Activated CD4-positive, alpha-beta T cell treated with anti-CD3 and anti-CD28 coated beads for 36 hours (primary cell): Measurements from ENCODE around the gene HAND2. TPM values are rescaled to one million over a fixed set of nuclear protein-coding genes. Genes with fewer than 3 reads are reported as not detected.

Experiments used
- ATAC-seq: fragments of 200-7000 bp; cut with Tn5 transposase; one replicate; pipeline ENCODE4 v1.10.0; 2021; ENCODE audit warnings: mild to moderate bottlenecking, moderate library complexity
- CTCF ChIA-PET: fragments of 350-600 bp; sonication (Branson Sonifier 250); formaldehyde crosslinking; loops from one replicate; lab custom pipeline; 2021; ENCODE audit warnings: antibody characterized with exemption; lab: Charles Lee
- POLR2A ChIA-PET: fragments of 350-600 bp; sonication (Branson Sonifier 250); formaldehyde crosslinking; loops from one replicate; lab custom pipeline; 2021; ENCODE audit warnings: antibody characterized with exemption, inconsistent platforms; lab: Charles Lee
- DNase-seq: peaks from one replicate; pipeline ENCODE4 v3.0.0-alpha.2; 2020
- H3K27ac Mint-ChIP-seq: one replicate; pipeline ENCODE4 v1.8.0; 2021; ENCODE audit warnings: mixed read lengths
- H3K27me3 Mint-ChIP-seq: one replicate; pipeline ENCODE4 v1.8.0; 2021; ENCODE audit warnings: mixed read lengths
- H3K36me3 Mint-ChIP-seq: one replicate; pipeline ENCODE4 v1.8.0; 2021; ENCODE audit warnings: low read depth, mixed read lengths
- H3K4me1 Mint-ChIP-seq: one replicate; pipeline ENCODE4 v1.8.0; 2021; ENCODE audit warnings: mixed read lengths
- H3K4me3 Mint-ChIP-seq: one replicate; pipeline ENCODE4 v1.8.0; 2021; ENCODE audit warnings: mild to moderate bottlenecking, moderate library complexity, mixed read lengths
- H3K9me3 Mint-ChIP-seq: one replicate; pipeline ENCODE4 v1.8.0; 2021; ENCODE audit warnings: low read depth, mixed read lengths
- intact Hi-C, 2 experiments: fragments of 100-400 bp; cut with DNase I in 1 of 2; cut with micrococcal nuclease in 1 of 2; formaldehyde crosslinking; loops; one replicate each; pipeline versions ENCODE4 v1.14.2 to v1.15.1; 2022 to 2024; cut with DNase I, micrococcal nuclease
- total RNA-seq, 2 experiments: library from RNA; stranded (reverse); gene quantifications; one replicate each; pipeline ENCODE4 v1.2.3, GENCODE V29; 2021

HAND2 gene
- not detected for total RNA-seq

DNA sequence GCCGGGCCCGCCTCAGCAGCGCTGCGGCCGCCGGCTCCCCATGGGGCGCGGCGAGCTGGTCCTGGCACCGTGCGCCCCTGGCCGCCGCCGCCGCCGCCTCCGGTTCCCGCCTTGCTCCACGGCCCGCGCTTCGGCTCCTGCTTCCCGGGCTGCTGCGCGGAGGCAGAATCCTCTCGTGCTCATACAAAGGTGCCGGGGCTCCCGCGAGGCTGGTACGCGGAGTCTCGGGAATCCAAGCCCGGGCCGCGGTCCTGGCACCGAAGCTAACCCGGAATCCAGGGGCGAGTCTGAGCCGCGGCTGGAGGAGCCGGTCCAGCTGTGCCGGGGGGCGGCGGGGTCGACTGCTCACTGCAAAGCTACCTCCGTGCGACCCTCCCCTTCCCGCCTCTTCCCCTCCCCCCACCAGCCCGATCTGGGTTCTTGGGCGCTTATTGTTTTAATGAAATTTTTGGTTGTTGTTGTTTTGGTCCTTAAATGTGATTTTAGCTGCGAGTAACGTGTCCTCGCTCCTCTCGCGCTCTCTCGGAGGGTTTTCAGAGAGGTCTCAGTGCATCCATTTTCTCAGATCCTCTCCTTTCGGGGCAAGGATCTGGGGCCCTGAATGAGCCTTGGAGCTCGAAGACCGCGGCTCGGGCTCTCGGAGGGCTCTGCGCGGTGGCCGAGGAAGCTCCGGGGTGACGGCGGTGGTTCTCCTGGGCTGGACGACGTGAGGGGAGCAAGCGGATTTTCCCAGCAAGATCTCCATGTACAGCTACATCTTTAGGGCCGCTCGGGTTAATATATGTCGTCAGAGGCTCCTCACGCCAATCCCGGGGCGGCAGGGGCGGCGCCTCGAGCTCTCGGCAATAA, at the start of gene HAND2:
Gene HAND2 (minus strand): TSS at position 753 of the 849 bp plus-strand sequence. CDS start 940 bp downstream, outside the sequence.
- Mint-ChIP-seq H3K4me1 (peaks cover 17% of the 10 kb centered on the region), H3K4me3 (peak within 1 kb of the TSS; percentile 62), H3K27me3 (peaks cover 79% of the 10 kb centered on the region), H3K36me3 (peaks cover 3% of the 10 kb centered on the region), H3K9me3 (peaks cover 2% of the 10 kb centered on the region), H3K27ac (no peak within 1 kb of the TSS)
- intact Hi-C loops: loop anchor here in 1 of 2 experiments (2.0 kb wide), 1 partner anchor 13 kb away; no protein-coding TSS in a partner anchor
- ATAC-seq (no peak), DNase-seq (peak; percentile 44)
- ChIA-PET CTCF (interaction anchor here (0.7 to 1.2 kb wide), 2 partner anchors 18 to 89 kb away, joined by 3 read pairs; no protein-coding TSS in a partner anchor), POLR2A (interaction anchor here (0.6 kb wide), 1 partner anchor 159 kb away, joined by 3 read pairs; the partner anchor contains the start of gene SAP30)

DNA sequence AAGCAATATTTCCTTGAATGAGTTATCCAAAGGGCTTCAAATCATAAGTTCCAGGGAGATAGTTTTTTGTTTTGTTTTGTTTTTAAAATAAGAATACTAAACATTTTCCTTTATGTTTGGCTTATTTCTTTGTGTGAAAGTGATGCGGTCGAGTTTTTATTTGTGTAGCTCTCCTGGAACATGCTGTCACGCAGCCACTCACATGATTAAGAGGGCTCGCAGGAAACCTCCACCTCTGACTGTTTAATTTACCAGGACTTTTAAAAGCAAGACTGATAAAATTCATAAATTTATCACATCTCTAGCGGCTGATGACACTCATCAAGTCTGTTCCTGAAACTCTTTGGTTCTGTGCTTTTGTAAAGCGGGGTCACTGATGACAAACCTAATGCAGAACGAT, 48.9 kb upstream of the HAND2 start:
- intact Hi-C loops: no loop called here
- no peaks in the 10 kb centered on the region for H3K9me3 Mint-ChIP-seq
- DNase-seq (no peak), ATAC-seq (no peak)
- H3K36me3 Mint-ChIP-seq: no peaks in the 10 kb centered on the region
- no peaks in the 10 kb centered on the region for H3K4me1 Mint-ChIP-seq
- peaks cover 10% of the 10 kb centered on the region for H3K27me3 Mint-ChIP-seq
- H3K4me3 Mint-ChIP-seq: no peak overlapping the region
- no peak overlapping the region for H3K27ac Mint-ChIP-seq
- ChIA-PET CTCF (interaction anchor here (1.1 kb wide), 1 partner anchor 73 kb away, joined by 3 read pairs; no protein-coding TSS in a partner anchor), POLR2A (no interaction called here)

DNA sequence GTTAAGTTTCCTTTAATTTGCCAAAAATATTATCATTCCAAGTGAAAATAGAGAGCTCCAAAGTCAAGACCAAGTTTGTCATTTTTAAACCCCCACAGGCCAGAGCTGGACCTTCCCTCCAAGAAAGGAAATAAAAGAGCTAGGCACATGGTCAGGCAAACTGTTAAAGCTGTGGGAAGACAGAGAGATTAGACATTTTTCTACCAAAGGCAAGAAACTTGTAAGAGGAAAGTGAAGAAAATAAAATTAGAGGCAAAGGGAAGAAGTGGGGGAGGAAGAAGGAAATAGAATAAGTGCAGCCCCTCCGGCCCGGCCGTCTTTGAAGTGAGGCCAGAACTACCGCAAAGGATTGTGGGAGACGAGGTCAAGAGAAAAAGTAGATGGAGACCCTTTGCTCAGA, 47.9 kb upstream of the HAND2 start:
- ATAC-seq: no peak
- POLR2A ChIA-PET: no interaction called here
- no peaks in the 10 kb centered on the region for H3K36me3 Mint-ChIP-seq
- no peak overlapping the region for H3K4me3 Mint-ChIP-seq
- H3K9me3 Mint-ChIP-seq: no peaks in the 10 kb centered on the region
- intact Hi-C loops: no loop called here
- no peak for DNase-seq
- H3K4me1 Mint-ChIP-seq: no peaks in the 10 kb centered on the region
- peaks cover 13% of the 10 kb centered on the region for H3K27me3 Mint-ChIP-seq
- CTCF ChIA-PET: no interaction called here
- H3K27ac Mint-ChIP-seq: no peak overlapping the region

DNA sequence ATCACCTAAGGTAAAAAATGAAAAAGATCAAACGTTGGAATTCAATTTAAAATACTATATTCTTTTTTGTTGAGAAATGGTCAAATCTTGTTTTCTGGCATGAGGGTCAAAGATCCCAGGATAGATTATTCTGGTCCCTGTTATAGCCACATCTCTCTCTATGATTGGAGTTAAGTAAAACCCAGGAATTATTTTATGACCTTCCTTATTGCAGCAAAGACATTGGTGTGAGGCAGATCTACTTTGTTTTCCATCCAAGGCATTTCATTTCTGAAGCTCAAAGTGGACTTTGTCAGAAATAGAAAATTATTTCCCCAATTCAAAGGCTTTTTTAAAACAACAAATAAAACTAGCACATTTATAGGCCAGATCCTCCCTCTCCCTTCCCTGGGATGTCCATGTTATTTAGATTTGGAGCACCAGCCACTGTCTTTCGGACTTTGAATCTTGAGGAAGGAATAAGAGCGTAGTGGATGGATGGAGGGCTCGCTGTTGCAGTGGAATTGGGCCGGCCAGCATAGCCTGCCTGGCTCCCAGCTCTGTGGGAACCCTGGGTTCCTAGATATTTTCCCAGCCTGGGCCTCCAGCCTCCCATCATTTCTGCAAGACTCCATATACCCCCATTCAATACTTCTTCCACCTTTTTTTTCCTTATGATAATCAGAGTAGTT, 45.6 kb upstream of the HAND2 start:
- no peak for ATAC-seq

DNA sequence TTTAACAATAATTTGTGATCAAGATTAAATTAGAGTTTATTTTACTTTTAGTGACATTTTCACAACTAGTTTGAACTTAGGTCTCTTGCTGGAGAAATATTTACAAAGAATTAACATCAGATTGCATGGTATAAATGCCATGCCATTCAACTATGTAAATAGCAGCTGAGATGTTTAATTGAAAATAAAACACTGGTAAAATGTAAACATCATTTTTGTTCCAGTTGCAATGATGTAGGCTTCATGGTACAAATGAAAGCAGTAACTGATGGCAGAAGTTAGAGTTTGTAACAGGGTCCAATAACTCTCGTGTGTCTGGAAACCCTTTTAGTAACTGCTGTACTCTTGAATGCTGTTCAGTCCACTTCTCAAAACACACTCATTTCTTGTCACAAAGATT, 43.7 kb upstream of the HAND2 start:
- no peaks in the 10 kb centered on the region for H3K36me3 Mint-ChIP-seq
- H3K27me3 Mint-ChIP-seq: peaks cover 17% of the 10 kb centered on the region
- no peaks in the 10 kb centered on the region for H3K9me3 Mint-ChIP-seq
- POLR2A ChIA-PET: no interaction called here
- no peak overlapping the region for H3K27ac Mint-ChIP-seq
- ATAC-seq (no peak), DNase-seq (no peak)
- no peak overlapping the region for H3K4me3 Mint-ChIP-seq
- CTCF ChIA-PET: no interaction called here
- no peaks in the 10 kb centered on the region for H3K4me1 Mint-ChIP-seq
- intact Hi-C loops: no loop called here

More for the DNA sequence above, 45.6 kb upstream of the HAND2 start:
- H3K9me3 Mint-ChIP-seq: no peaks in the 10 kb centered on the region
- CTCF ChIA-PET: no interaction called here
- peaks cover 12% of the 10 kb centered on the region for H3K27me3 Mint-ChIP-seq
- intact Hi-C loops: no loop called here
- no peaks in the 10 kb centered on the region for H3K36me3 Mint-ChIP-seq
- no peak overlapping the region for H3K27ac Mint-ChIP-seq
- POLR2A ChIA-PET: no interaction called here
- H3K4me3 Mint-ChIP-seq: no peak overlapping the region
- DNase-seq: no peak
- no peaks in the 10 kb centered on the region for H3K4me1 Mint-ChIP-seq

DNA sequence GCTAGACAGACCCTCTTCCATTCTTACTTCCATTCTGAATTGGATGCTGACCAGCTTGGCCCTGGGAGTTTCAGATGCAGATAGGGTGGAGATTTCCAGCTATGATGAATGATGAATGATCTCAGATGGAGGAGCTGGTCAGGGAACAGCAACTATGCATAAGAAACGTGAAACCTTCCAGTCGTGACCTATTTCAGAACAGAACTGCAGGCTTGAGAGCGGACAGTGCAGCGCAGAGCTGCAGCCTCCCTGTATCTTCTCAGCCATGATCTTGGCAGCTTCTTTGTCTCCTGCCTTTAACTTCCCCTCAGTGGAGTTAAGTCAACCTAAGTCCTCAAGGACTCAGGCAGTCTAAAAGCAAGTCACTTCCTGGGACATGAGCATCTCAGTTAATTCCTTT, 43.3 kb upstream of the HAND2 start:
- ATAC-seq (no peak), DNase-seq (no peak)
- Mint-ChIP-seq H3K36me3 (no peaks in the 10 kb centered on the region), H3K4me1 (no peaks in the 10 kb centered on the region), H3K9me3 (no peaks in the 10 kb centered on the region), H3K27me3 (peaks cover 17% of the 10 kb centered on the region), H3K4me3 (no peak overlapping the region), H3K27ac (no peak overlapping the region)
- CTCF ChIA-PET: no interaction called here
- POLR2A ChIA-PET: no interaction called here
- intact Hi-C loops: no loop called here

DNA sequence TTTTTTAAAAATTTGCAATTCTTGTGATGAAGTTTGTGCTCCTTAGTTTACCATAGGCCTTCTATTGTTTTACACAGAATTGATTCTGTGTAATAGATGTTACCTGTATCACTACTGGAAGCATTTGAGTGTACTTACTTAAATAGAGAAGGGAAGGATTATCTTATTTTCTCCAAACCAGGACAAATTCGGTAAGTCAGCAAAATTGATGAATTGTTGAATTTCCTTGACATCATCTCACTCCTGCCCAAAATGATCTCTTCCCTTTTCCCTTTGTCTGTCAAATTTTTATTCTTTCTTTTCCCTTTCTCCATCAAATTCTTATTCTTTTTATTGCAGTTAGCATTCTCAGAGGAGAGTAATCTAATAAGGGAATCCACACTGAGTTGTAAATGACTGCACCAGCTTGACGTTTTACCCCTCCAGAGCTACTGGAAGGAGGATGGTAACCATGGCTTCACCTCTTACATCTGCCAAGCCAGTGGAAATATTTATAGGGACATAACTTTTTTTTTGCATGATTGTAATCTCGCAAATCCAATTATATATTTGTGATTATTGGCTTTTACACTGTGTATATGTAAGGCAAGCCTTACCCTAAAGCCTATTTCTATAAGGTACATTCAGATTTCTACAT, 42.6 kb upstream of the HAND2 start:
- Mint-ChIP-seq H3K36me3 (no peaks in the 10 kb centered on the region), H3K4me1 (no peaks in the 10 kb centered on the region), H3K4me3 (no peak overlapping the region), H3K27ac (no peak overlapping the region), H3K27me3 (peaks cover 14% of the 10 kb centered on the region), H3K9me3 (no peaks in the 10 kb centered on the region)
- ATAC-seq: no peak
- intact Hi-C loops: no loop called here
- ChIA-PET POLR2A (no interaction called here), CTCF (no interaction called here)
- no peak for DNase-seq

DNA sequence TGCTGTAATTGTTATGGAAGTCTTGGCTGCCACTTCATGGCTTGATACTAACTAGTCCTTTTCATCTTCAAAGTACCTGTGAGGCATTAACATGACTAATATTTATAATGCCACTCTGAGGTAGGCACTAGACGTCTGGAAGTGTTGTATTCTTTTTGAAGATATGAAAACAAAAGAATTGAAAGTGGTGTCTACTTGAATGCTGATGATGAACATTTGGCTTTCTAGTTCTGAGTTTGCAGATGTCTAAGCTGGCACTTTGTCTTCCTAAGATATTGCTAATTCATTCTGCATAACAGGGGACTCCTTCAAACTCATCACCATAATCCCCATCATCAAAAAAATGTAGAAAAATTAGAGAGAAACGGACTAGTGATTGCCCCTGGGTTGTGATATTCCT, 41.6 kb upstream of the HAND2 start:
- DNase-seq (no peak), ATAC-seq (no peak)
- ChIA-PET CTCF (no interaction called here), POLR2A (no interaction called here)
- Mint-ChIP-seq H3K27me3 (peaks cover 14% of the 10 kb centered on the region), H3K36me3 (no peaks in the 10 kb centered on the region), H3K9me3 (no peaks in the 10 kb centered on the region), H3K4me3 (no peak overlapping the region), H3K27ac (no peak overlapping the region), H3K4me1 (no peaks in the 10 kb centered on the region)
- intact Hi-C loops: no loop called here

DNA sequence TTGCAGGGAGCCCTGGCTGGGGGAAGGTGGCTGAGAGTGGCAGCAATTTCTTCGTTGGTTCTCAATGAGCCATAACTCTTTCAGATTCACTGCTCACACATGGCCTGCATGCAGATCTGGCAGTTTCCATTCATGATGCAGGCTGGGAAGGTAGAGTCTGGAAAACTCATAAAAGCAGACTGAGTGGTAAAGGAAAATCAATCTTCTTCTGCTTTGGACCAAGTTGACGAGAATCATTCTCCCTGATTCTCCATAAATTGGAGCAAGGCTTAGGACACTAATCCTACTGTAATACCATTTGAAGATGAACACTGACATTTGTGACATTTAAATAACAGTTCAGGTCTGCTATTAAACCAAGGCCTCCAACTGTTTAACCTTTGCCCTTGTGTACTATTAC, 35.3 kb upstream of the HAND2 start:
- Mint-ChIP-seq H3K4me1 (no peaks in the 10 kb centered on the region), H3K27me3 (peaks cover 11% of the 10 kb centered on the region), H3K27ac (no peak overlapping the region), H3K4me3 (no peak overlapping the region), H3K9me3 (no peaks in the 10 kb centered on the region), H3K36me3 (no peaks in the 10 kb centered on the region)
- CTCF ChIA-PET: no interaction called here
- no peak for ATAC-seq
- intact Hi-C loops: no loop called here
- DNase-seq: no peak
- POLR2A ChIA-PET: no interaction called here

DNA sequence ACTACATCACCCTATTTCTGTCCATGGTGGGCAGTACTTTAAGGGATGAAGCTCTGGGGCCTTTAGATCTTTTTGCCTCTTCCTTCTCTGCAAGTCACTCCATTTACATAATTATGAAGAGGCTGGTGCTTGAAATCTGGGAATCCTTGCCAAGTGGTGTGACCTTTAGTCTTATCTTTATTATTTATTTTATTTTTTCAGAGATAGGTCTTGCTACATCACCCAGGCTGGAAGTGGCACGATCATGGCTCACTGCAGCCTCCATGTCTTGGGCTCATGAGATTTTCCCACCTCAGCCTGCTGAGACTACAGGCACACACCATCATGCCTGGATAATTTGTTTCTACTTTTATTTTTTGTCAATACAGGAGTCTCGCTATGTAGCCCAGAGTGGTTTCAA, 34.4 kb upstream of the HAND2 start:
- H3K4me3 Mint-ChIP-seq: no peak overlapping the region
- CTCF ChIA-PET: no interaction called here
- POLR2A ChIA-PET: no interaction called here
- no peaks in the 10 kb centered on the region for H3K9me3 Mint-ChIP-seq
- no peaks in the 10 kb centered on the region for H3K4me1 Mint-ChIP-seq
- ATAC-seq (no peak), DNase-seq (no peak)
- H3K36me3 Mint-ChIP-seq: no peaks in the 10 kb centered on the region
- no peak overlapping the region for H3K27ac Mint-ChIP-seq
- intact Hi-C loops: no loop called here
- peaks cover 14% of the 10 kb centered on the region for H3K27me3 Mint-ChIP-seq

DNA sequence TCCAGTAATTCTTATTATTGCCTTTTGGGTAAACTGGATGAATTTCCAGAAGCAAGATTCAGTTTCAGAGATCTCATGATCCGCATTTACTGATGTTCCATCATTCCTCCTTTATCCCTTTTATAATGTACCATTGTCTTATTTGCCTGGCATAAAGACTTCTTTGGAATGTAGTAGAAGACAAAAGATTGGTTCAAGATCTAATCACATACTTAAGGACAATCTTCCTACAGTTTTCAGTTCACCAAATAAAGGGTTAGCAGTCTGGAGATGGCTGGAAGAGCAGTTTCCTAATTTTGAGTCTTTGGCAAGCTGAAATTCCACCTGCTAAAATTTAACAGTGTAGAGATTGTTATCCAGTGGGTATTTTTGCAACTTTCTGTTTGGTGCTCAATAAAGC, 30.9 kb upstream of the HAND2 start:
- Mint-ChIP-seq H3K36me3 (no peaks in the 10 kb centered on the region), H3K27ac (no peak overlapping the region), H3K27me3 (peaks cover 22% of the 10 kb centered on the region), H3K4me3 (no peak overlapping the region), H3K4me1 (no peaks in the 10 kb centered on the region), H3K9me3 (no peaks in the 10 kb centered on the region)
- ATAC-seq: no peak
- ChIA-PET CTCF (no interaction called here), POLR2A (no interaction called here)
- intact Hi-C loops: no loop called here
- no peak for DNase-seq
